Cerebellar cortex (tissue), 1 donor: ENCODE data around the gene FARS2.

ENCODE experiments used
- DNase-seq: peaks from one replicate; pipeline ENCODE4 v3.0.0-alpha.2; 2015; ENCODE audit warnings: low spot score

Gene FARS2

DNA sequence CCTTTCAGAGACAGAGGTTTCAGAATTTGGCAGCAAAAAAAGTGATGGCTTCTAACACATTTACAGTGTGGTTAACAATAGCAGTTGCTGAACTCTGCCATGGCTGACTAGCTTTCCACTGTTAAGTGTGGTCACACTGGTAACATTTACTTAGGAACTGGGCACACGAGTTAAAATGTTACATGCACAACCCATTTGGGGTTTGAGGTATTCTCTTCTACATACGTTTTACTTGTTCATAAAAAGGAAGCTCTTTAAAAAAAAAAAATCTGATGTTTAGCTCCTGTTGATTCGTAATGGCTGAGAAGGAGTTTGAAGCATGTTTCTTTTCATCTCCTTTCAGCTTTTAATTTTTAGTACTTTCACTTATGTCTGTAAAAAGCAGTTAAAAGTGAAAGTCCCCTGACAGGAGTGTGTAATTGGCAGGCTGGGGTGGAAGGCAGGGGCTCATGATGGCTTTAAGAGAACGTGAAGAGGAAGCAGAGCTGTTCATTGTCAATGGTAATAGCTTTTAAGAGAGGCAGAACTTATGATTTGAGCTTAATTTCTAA is 245.9 kb downstream of the FARS2 start:
- no peak for DNase-seq

DNA sequence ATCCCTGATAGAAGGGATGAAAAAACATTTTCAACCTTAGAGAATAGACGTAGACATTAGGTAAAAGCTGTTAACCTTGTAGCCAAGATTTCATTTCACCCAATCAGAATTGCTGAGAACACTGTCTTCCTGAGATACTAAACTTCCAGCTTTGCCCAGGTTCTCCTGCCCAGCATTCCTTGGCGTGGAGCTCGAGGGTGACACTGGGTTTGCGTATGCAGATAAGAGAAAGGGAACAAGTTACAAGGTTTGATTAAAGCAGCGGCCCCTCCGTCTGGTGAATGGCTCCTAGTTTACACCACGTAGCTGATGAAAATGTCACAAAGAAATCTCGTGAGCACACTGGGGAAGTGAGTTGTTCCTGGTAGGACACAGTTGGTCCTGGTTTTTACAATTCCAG is 247.8 kb downstream of the FARS2 start:
- no peak for DNase-seq

DNA sequence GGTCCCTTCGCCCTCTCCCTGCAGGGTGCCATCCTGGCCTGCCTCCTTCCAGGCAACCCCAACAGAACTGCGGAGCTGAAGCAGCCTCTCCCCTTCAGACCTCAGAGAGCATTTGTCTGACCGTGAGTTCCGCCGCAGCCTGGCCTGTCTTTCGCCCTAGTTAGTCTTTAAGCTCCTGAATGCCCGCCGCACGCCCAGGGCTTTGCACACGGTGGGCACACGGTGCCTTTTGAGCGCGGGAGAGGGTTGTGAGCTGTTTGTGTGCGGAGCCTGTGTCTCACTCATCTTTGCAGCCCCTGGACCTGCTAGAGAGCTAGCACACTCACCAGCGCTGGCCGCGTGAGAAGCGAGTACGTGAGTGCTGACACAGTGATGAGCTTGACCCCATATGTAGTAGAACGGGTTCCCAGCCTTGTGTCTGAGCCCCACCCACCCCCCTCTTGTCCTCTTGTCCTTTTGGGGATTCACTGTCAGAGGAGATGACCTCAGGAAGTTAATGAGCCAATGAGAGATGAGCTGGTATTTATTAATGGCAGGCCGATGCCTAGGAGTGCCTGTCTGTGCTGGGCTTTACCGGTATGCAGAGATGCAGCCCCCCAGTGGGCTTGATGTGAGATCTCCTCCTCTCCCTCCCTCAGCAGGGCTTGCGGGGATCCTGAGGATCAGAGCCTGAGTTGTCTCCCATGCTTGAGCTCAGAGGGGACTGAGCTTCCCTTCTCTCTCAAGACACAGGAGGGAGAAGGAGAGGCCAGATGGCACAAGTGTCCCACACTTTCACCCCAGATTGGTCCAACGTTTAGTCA is 249.2 kb downstream of the FARS2 start:
- DNase-seq: no peak

DNA sequence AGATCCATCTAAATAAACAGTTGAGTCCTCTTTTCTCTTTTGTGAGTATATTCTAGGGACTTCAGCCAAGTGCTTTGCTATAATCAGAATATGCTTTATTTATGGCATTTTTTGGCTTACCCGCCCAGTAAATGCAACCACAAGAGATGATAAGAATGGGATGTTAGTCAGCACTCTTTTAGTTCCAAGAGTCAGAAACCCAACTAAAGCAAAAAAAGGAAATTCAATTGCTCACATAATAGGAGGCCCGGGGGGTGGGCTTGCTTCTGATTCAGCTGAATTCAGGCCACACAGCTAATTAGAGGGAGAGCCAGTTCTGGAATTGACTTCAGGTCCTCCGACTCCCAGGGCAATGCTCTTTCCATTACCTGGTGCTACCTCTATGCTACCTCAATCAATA is 250.6 kb downstream of the FARS2 start:
- DNase-seq: no peak

DNA sequence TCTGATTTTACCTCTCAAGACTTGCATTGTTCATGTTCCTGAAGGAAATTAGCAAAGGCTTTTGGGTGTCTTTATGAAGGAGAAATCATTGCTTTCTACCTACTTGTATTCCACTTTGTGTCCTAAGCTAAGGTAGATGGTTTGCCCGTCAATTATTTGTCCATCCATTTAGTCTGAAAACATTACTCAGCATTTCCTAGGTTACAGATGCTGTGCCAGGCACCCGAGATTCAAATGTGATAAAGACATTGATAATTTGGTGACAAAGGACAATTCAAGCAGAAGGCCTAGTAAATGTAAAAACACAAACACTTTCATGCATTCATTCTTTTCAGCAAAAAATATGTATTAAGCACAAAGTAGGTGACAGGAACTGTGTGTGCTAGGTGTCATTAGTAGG is 251.1 kb downstream of the FARS2 start:
- DNase-seq: no peak

- DNase-seq: no peak
Observed at GRCh38 chr6:5513408-5513807, 252.1 kb downstream of the FARS2 start.

- no peak for DNase-seq
Observed at GRCh38 chr6:5514353-5514752, 253.0 kb downstream of the FARS2 start.

DNA sequence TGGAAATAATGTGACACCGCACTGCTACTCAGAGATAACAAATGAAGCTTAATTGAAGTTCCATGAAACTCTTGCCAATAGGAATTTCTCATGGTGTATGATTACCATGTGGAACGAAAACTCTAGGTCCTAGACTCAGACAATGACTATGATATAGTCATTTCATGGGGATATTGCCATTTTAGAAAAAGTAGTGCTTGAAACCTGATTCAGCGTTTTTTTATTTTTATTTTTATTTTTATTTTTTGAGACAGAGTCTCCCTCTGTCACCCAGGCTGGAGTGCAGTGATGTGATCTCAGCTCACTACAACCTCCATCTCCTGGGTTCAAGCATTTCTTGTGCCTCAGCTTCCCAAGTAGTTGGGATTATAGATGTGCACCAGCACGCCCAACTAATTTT is 253.9 kb downstream of the FARS2 start:
- no peak for DNase-seq

- DNase-seq: no peak
Observed at GRCh38 chr6:5516036-5516435, 254.7 kb downstream of the FARS2 start.

- DNase-seq: no peak
Observed at GRCh38 chr6:5517796-5518195, 256.5 kb downstream of the FARS2 start.

GRCh38 chr6:5518936-5519491 is 257.7 kb downstream of the FARS2 start:
- no peak for DNase-seq

DNA sequence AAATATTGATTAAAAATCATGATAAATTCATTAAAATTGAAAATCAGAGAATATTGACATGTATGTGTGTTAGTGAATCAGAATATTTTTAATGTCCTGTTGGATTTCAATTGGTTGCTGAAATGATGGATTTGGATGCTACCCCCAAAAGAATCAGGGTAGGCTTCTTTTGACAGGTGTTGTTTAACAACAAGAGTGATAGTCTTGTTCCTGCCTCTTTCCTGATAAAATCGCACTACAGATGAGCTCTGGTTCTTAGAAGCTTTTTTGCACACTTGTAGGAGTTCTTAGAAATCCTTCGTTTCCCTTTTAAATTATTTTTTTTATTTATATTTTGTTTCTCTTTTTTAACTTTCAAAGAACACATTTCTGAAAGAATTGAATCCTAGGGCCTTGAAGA is 259.5 kb downstream of the FARS2 start:
- DNase-seq: no peak

- DNase-seq: no peak
Observed at GRCh38 chr6:5521322-5521721, 260.0 kb downstream of the FARS2 start.

DNA sequence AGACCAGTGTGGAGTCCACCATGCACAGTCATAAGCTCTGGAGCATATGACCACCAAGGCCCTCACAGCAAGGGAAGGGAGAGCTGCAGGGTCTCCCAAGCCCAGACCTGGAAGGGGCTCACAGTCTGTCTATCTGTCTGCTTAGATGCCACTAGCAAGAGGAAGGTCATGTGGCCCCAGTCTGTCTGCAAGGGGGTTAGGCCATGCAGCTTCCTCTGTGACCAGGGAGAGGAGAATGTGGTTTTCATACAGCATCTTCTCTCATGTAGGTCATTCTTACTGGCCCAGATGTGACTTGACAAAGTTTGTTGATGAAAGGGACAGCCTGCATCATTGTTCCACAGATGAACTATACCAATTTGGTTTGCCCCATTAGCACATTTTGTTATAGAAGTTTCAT is 260.8 kb downstream of the FARS2 start:
- no peak for DNase-seq

- no peak for DNase-seq
Observed at GRCh38 chr6:5524110-5524509, 262.8 kb downstream of the FARS2 start.

- DNase-seq: no peak
Observed at GRCh38 chr6:5525209-5525608, 263.9 kb downstream of the FARS2 start.

DNA sequence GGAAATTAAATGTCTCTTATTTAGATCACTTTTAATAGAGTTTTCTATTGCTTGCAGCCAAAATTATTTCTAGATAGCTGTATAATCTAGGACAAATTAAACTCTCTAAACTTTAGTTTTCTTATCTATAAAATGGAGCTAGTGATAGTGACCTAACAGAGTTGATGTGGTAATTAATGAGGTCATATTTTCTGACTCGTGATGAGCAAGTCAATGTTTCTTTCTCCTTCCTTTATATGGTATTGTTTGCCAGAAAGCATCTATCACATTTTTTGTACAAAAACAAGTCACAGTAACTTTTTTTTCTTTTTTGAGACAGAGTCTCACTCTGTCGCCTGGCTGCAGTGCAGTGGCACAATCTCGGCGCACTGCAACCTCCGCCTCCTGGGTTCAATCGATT is 267.7 kb downstream of the FARS2 start:
- DNase-seq: no peak

GRCh38 chr6:5529733-5530132 is 268.4 kb downstream of the FARS2 start:
- DNase-seq: no peak

- DNase-seq: no peak
Observed at GRCh38 chr6:5531161-5531560, 269.8 kb downstream of the FARS2 start.

DNA sequence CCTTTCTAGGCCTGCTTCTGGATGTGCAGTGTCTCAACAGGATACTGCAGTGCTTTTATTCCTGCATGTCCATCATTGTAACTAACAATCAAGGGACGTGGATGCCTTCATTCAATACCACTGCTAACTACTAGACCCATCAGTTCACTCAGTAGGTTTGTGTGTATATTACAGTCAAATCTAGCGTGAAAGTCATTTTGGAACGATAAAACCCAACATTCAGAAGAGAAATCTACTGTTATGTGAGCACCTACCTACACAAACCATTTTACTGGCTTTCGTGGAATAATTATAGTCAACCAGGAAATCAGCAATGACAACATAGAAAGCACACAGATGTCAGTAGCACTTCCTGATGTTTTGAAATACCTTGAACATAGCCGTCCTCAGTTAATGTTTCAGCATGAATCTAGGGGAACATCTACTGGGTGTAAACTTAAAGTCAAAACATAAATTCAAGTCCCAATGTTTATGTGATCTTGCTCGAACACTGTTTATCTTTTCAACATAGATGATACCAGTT is 270.6 kb downstream of the FARS2 start:
- DNase-seq: no peak

- DNase-seq: no peak
Observed at GRCh38 chr6:5532941-5533340, 271.6 kb downstream of the FARS2 start.

DNA sequence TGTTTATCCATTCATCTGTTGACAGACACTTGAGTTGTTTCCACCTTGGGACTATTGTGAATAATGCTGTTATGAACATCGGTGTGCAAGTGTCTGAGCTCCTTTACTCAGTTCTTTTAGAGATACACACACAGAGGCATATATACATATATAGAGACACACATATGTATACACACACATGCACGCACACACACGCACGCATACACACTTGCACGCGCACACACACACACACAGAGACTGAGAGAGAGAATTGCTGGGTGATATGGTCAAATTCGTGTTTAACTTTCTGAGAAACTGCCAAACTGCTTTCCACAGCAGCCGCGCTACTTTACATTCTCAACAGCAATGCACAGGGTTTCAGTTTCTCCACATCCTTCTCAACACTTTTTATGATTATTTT is 273.3 kb downstream of the FARS2 start:
- DNase-seq: no peak

DNA sequence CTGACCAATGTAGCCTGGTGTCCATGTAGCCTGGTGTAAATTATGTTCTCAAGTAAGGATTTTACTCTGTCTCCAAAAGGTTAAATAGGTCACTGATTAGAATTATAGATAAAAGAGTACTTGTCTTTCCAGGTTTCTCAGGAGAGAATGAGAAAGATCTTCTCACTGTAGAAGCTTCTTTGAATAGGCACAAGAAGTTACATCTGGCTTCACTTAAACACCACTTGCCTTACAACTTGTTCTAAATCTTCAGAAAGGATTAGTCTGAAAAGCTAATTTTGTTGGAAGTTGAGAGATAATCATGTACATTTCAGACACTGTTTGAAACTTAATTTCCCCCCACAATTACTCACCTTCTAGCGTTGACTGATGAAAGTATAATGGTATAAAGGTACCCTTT is 275.3 kb downstream of the FARS2 start:
- no peak for DNase-seq

DNA sequence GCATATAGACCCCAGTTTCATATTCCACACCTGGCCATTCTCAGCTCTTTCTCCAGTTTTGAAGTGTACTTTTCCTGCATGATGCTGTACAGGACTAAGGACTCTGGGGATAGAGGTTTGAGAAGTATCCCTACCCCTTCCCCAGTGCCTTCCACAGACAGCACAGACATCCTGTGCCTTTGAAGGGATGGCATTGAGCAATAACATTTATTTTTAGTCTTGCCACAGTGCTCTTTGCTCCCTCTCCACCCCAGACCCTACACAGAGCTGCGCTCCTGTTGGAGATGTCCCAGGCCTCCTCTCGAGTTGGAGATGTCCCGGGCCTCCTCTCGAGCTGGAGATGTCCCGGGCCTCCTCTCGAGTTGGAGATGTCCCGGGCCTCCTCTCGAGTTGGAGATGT is 275.8 kb downstream of the FARS2 start:
- DNase-seq: no peak
